OCI-LY3 (cell line): ENCODE measurements around the gene TRIM24.

Source experiments
- H2AFZ ChIP-seq: fragments of 200-600, 300-600 bp; shearing (Covaris generic); 2 replicates; pipeline ENCODE4 v1.6.0; 2014; ENCODE audit warnings: antibody characterized with exemption, low read depth, low read length
- H3K27ac ChIP-seq: fragments of 200-600, 300-600 bp; sonication (generic); 2 replicates; pipeline ENCODE4 v1.5.1; 2014; ENCODE audit warnings: mild to moderate bottlenecking, low read length, moderate library complexity, mixed read lengths
- H3K27me3 ChIP-seq: fragments of 200-600, 300-600 bp; sonication (generic); 2 replicates; pipeline ENCODE4 v1.6.1; 2014; ENCODE audit warnings: low read depth, low read length, mixed read lengths
- H3K36me3 ChIP-seq: fragments of 200-600, 300-600 bp; sonication (generic); replicated peaks from 2 replicates; pipeline ENCODE3; 2014; ENCODE audit warnings: low read depth, low read length, mixed read lengths
- H3K4me1 ChIP-seq: fragments of 300-600, 200-600 bp; sonication (generic); 2 replicates; pipeline ENCODE4 v1.6.1; 2014; ENCODE audit warnings: low read length, mixed read lengths
- H3K4me2 ChIP-seq: fragments of 200-600, 300-600 bp; sonication (generic); 2 replicates; pipeline ENCODE4 v1.6.1; 2014; ENCODE audit warnings: low read length, mixed read lengths
- H3K4me3 ChIP-seq: fragments of 300-600, 200-600 bp; sonication (generic); 2 replicates; pipeline ENCODE4 v1.5.1; 2014; ENCODE audit warnings: antibody characterized with exemption, mild to moderate bottlenecking, low read length, moderate library complexity
- H3K79me2 ChIP-seq: fragments of 300-600, 200-600 bp; shearing (Covaris generic); 2 replicates; pipeline ENCODE4 v1.6.1; 2014; ENCODE audit warnings: mild to moderate bottlenecking, low read length, mixed read lengths
- H3K9ac ChIP-seq: fragments of 300-600, 200-600 bp; shearing (Covaris generic); 2 replicates; pipeline ENCODE4 v1.6.0; 2014; ENCODE audit warnings: mild to moderate bottlenecking, low read length, moderate library complexity
- H3K9me3 ChIP-seq: fragments of 200-600, 300-600 bp; shearing (Covaris generic); 2 replicates; pipeline ENCODE4 v1.6.1; 2014; ENCODE audit warnings: low read length, mixed read lengths; ENCODE audit not compliant: insufficient read depth
- H4K20me1 ChIP-seq: fragments of 200-600, 300-600 bp; sonication (generic); 2 replicates; pipeline ENCODE4 v1.6.1; 2016; ENCODE audit warnings: low read length, mixed read lengths; ENCODE audit not compliant: insufficient read depth
- CTCF ChIP-seq: fragments of 200-600, 300-600 bp; sonication (generic); IDR thresholded peaks from 2 replicates; pipeline ENCODE4 v1.5.1; 2014; ENCODE audit warnings: antibody characterized with exemption, low read length, low read depth
- EZH2phosphoT487 ChIP-seq: fragments of 200-600 bp; shearing (Covaris generic); IDR thresholded peaks from 2 replicates; pipeline ENCODE4 v1.6.1; 2018; ENCODE audit warnings: antibody characterized with exemption, mixed run types, low read depth

Gene TRIM24

GRCh38 chr7:138556771-138557484, 96.9 kb downstream of the TRIM24 start:
- no peaks in the 10 kb centered on the region for H3K9me3 ChIP-seq
- peaks cover 24% of the 10 kb centered on the region for H3K36me3 ChIP-seq
- no peaks in the 10 kb centered on the region for H4K20me1 ChIP-seq
- no peak overlapping the region for H3K4me3 ChIP-seq
- TF ChIP-seq EZH2phosphoT487 (no peak), CTCF (no peak)
- H2AFZ ChIP-seq: no peak overlapping the region
- H3K27ac ChIP-seq: no peak overlapping the region
- H3K9ac ChIP-seq: no peak overlapping the region
- H3K4me2 ChIP-seq: no peak overlapping the region
- H3K4me1 ChIP-seq: no peaks in the 10 kb centered on the region
- no peaks in the 10 kb centered on the region for H3K27me3 ChIP-seq
- H3K79me2 ChIP-seq: no peaks in the 10 kb centered on the region

GRCh38 chr7:138559448-138559847, 99.4 kb downstream of the TRIM24 start:
- Histone ChIP-seq H3K36me3 (peaks cover 10% of the 10 kb centered on the region), H3K9me3 (no peaks in the 10 kb centered on the region), H3K4me2 (no peak overlapping the region), H3K27me3 (no peaks in the 10 kb centered on the region), H3K9ac (no peak overlapping the region), H4K20me1 (no peaks in the 10 kb centered on the region), H3K79me2 (no peaks in the 10 kb centered on the region), H3K27ac (no peak overlapping the region), H3K4me1 (peaks cover 9% of the 10 kb centered on the region), H3K4me3 (no peak overlapping the region), H2AFZ (no peak overlapping the region)
- TF ChIP-seq EZH2phosphoT487 (no peak), CTCF (no peak)

GRCh38 chr7:138563808-138564207, 103.7 kb downstream of the TRIM24 start:
- H3K27ac ChIP-seq: no peak overlapping the region
- no peaks in the 10 kb centered on the region for H3K9me3 ChIP-seq
- no peaks in the 10 kb centered on the region for H3K27me3 ChIP-seq
- H3K4me3 ChIP-seq: peak overlapping the region; percentile 75
- H3K36me3 ChIP-seq: peaks cover 5% of the 10 kb centered on the region
- H3K4me1 ChIP-seq: peaks cover 25% of the 10 kb centered on the region
- no peaks in the 10 kb centered on the region for H3K79me2 ChIP-seq
- no peak overlapping the region for H2AFZ ChIP-seq
- H3K4me2 ChIP-seq: peak overlapping the region; percentile 96
- no peak for TF ChIP-seq EZH2phosphoT487
- TF ChIP-seq CTCF: no peak
- H3K9ac ChIP-seq: no peak overlapping the region
- H4K20me1 ChIP-seq: no peaks in the 10 kb centered on the region

- Histone ChIP-seq H3K9me3 (no peaks in the 10 kb centered on the region), H2AFZ (peak overlapping the region; percentile 60; the same call in 1 of the 2 replicates), H3K4me3 (peak overlapping the region; percentile 75), H3K4me1 (peaks cover 25% of the 10 kb centered on the region), H3K36me3 (peaks cover 10% of the 10 kb centered on the region), H3K79me2 (no peaks in the 10 kb centered on the region), H3K4me2 (peak overlapping the region; percentile 96), H3K27ac (peak overlapping the region; percentile 86), H3K27me3 (no peaks in the 10 kb centered on the region), H4K20me1 (no peaks in the 10 kb centered on the region), H3K9ac (peak overlapping the region; percentile 63)
- no peak for TF ChIP-seq CTCF
- TF ChIP-seq EZH2phosphoT487: no peak
Measured at GRCh38 chr7:138564365-138564764, 104.3 kb downstream of the TRIM24 start.
